HL-60 (cell line): Measurements from ENCODE around the gene TIMELESS.
A peak's percentile ranks its signal among the peaks of the same experiment; 100 is the strongest.
"Not testable (repeated sequence)": the region's sequence is repeated elsewhere in the genome, so short reads cannot be mapped to it uniquely, and the experiment has no call there.

Source experiments
- DNase-seq, 2 experiments: peaks; one replicate each; pipeline ENCODE4 v3.0.0-alpha.2; 2010 to 2020; ENCODE audit warnings: low read depth in 1 of 2, low spot score in 1 of 2
- H3K27ac ChIP-seq: fragments of 250-450 bp; sonication (Bioruptor Pico); replicated peaks from 2 replicates; pipeline ENCODE4 v1.5.1; 2020; ENCODE audit warnings: mild to moderate bottlenecking, moderate library complexity
- H3K27me3 ChIP-seq: fragments of 250-450 bp; sonication (Bioruptor Pico); 2 replicates; pipeline ENCODE4 v1.5.1; 2021; ENCODE audit warnings: mild to moderate bottlenecking, moderate library complexity; ENCODE audit not compliant: insufficient read depth, poor library complexity, severe bottlenecking
- H3K4me3 ChIP-seq: replicated peaks from 2 replicates; pipeline ENCODE4 v1.5.1; 2011; ENCODE audit warnings: mild to moderate bottlenecking, control low read depth, low read length; ENCODE audit not compliant: insufficient read depth
- GABPA ChIP-seq: IDR thresholded peaks from 2 replicates; pipeline ENCODE4 v1.6.1; 2012; ENCODE audit warnings: low read depth
- POLR2AphosphoS5 ChIP-seq: IDR thresholded peaks from 2 replicates; pipeline ENCODE4 v1.6.1; 2012; ENCODE audit warnings: low read depth
- SPI1 ChIP-seq: IDR thresholded peaks from 2 replicates; pipeline ENCODE4 v1.6.1; 2012; ENCODE audit warnings: low read depth, mild to moderate bottlenecking, borderline replicate concordance
- long read RNA-seq: library from polyadenylated mRNA; unstranded; transcript quantifications from one replicate; pipeline ENCODE4 v2.0.0, GENCODE V29; 2020
- TF ChIP-seq, protein P1 (sequence below): IDR thresholded peaks from one replicate; pipeline ENCODE4 v1.5.1; 2011; ENCODE audit warnings: low read length, control low read depth, inconsistent platforms; ENCODE audit not compliant: insufficient read depth
- TF ChIP-seq, protein P2 (sequence below): IDR thresholded peaks from 2 replicates; pipeline ENCODE4 v1.6.1; 2012; ENCODE audit warnings: low read depth; ENCODE audit not compliant: insufficient replicate concordance

Gene TIMELESS, protein sequence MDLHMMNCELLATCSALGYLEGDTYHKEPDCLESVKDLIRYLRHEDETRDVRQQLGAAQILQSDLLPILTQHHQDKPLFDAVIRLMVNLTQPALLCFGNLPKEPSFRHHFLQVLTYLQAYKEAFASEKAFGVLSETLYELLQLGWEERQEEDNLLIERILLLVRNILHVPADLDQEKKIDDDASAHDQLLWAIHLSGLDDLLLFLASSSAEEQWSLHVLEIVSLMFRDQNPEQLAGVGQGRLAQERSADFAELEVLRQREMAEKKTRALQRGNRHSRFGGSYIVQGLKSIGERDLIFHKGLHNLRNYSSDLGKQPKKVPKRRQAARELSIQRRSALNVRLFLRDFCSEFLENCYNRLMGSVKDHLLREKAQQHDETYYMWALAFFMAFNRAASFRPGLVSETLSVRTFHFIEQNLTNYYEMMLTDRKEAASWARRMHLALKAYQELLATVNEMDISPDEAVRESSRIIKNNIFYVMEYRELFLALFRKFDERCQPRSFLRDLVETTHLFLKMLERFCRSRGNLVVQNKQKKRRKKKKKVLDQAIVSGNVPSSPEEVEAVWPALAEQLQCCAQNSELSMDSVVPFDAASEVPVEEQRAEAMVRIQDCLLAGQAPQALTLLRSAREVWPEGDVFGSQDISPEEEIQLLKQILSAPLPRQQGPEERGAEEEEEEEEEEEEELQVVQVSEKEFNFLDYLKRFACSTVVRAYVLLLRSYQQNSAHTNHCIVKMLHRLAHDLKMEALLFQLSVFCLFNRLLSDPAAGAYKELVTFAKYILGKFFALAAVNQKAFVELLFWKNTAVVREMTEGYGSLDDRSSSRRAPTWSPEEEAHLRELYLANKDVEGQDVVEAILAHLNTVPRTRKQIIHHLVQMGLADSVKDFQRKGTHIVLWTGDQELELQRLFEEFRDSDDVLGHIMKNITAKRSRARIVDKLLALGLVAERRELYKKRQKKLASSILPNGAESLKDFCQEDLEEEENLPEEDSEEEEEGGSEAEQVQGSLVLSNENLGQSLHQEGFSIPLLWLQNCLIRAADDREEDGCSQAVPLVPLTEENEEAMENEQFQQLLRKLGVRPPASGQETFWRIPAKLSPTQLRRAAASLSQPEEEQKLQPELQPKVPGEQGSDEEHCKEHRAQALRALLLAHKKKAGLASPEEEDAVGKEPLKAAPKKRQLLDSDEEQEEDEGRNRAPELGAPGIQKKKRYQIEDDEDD
- long read RNA-seq, full-length matches to known transcripts, result 127 of 408 reads
- long read RNA-seq, partial matches to known transcripts, result 221 of 408 reads
- long read RNA-seq, other reads (novel, unspliced or antisense), result 60 of 408 reads

DNA sequence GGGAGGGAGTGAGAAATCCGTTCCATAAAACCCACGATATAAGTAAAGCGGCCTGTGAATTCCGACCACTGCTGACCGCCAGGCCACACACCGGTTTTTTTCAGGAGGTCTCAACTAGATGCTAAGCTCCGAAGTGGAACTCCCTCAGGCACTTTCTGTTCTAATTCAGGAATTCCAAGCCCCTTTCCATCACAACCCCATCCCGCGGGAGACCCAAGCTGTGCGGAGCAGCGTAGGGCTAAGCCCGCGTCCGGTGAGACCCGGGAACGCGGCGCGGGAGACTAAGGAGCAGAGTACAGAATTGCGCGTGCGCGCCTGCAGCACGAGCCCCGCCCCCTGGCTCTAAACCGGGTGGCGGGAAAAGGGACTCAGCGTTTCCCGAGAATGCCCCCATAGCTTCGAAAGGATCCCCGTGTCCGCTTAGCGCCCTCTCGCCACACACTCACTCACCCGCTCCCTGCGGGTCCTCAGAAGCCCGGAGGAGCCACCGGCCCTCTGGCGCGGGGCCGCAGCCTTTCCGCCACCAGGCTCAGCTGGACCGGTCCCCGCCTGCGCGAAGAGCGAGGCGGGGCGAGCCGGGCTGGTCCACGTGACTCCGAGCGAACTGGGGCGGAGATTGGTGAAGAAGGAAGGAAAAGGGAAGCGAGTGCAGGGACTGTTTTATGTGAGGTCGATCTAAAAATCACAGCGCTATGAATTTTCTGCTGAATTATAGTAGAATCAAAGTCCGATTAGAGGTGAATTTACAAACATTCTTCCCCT lies at the start of gene TIMELESS:
TSS of gene TIMELESS (minus strand) at position 567 of the 762 bp plus-strand sequence. CDS start 15,256 bp downstream, outside the sequence.
- Histone ChIP-seq H3K27me3 (no peaks in the 10 kb centered on the region), H3K4me3 (peak within 1 kb of the TSS; percentile 86), H3K27ac (peak within 1 kb of the TSS; percentile 91)
- TF ChIP-seq SPI1 (peak; percentile 71), POLR2AphosphoS5 (peak; percentile 43; the same call in 1 of the 2 replicates)
- TF ChIP-seq, protein P1, sequence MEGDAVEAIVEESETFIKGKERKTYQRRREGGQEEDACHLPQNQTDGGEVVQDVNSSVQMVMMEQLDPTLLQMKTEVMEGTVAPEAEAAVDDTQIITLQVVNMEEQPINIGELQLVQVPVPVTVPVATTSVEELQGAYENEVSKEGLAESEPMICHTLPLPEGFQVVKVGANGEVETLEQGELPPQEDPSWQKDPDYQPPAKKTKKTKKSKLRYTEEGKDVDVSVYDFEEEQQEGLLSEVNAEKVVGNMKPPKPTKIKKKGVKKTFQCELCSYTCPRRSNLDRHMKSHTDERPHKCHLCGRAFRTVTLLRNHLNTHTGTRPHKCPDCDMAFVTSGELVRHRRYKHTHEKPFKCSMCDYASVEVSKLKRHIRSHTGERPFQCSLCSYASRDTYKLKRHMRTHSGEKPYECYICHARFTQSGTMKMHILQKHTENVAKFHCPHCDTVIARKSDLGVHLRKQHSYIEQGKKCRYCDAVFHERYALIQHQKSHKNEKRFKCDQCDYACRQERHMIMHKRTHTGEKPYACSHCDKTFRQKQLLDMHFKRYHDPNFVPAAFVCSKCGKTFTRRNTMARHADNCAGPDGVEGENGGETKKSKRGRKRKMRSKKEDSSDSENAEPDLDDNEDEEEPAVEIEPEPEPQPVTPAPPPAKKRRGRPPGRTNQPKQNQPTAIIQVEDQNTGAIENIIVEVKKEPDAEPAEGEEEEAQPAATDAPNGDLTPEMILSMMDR, result no peak
- DNase-seq, result peak; percentile 75 to 92

DNA sequence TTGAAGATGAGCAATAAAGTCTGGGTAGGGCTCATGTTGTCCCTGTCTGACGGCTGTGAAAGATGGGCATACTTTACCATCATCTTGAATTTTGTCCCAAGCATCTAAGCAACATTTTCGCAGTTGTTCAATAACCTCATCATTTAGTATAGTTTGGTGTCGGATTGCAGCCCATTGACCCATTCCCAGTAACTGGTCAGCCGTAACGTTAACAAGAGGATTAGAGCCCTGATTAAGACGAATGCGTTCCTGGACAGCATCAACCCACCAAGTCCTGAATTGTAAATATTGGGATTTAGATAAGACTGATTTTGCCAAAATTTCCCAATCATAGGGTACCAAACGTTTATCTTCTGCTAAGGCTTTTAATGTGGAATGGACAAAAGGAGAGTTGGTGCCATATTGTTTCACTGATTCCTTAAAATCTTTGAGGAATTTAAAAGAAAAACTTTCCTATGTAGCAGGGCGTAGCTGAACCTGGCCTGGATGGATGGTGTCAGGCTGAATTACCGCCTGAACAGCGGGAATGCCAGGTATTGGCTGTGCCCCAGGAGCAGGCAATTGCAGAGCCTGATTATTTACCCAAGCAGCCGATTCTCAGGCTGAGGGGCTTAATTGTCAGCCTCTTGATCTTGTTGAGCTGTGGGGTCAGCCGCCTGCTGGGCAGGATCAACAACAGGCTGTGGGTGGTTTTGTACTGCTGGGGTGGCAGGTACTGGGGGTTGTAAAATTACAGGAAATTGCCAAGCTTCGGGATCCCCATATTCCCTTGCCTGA lies 49.1 kb upstream of the TIMELESS start:
- not testable (repeated sequence) for DNase-seq, H3K4me3 ChIP-seq, H3K27me3 ChIP-seq, H3K27ac ChIP-seq

DNA sequence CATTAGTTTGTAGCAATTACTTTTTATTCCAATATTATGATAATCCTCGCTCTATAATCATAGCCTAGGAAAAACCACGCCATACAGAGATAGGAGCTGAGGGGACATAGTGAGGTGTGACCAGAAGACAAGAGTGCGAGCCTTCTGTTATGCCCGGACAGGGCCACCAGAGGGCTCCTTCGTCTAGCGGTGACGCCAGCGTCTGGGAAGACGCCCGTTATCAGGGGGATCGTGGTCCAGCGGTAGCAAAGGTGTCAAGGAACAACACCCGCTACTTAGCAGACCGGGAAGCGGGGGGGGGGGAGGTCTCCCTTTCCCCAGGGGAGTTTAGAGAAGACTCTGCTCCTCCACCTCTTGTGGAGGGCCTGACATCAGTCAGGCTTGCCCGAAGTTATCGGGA lies 47.5 kb upstream of the TIMELESS start:
- not testable (repeated sequence) for H3K27me3 ChIP-seq, H3K27ac ChIP-seq
- H3K4me3 ChIP-seq, result 0 out of 2 replicates have a peak overlapping the region, but pooled peaks have one; percentile 12
- DNase-seq, result peak in 1 of 2 experiments; percentile 59

DNA sequence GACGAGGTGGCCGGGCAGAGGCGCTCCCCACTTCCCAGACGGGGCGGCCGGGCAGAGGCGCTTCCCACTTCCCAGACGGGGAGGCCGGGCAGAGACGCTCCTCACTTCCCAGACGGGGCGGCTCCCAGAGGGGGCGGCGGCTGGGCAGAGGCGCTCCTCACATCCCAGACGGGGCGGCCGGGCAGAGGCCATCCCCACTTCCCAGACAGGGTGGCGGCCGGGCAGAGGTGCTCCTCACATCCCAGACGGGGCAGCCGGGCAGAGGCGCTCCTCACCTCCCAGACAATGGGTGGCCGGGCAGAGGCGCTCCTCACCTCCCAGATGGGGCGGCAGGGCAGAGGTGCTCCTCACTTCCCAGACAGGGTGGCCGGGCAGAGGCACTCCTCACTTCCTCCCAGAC lies 45.3 kb upstream of the TIMELESS start:
- H3K27me3 ChIP-seq, H3K27ac ChIP-seq, DNase-seq, H3K4me3 ChIP-seq: not testable (repeated sequence)

DNA sequence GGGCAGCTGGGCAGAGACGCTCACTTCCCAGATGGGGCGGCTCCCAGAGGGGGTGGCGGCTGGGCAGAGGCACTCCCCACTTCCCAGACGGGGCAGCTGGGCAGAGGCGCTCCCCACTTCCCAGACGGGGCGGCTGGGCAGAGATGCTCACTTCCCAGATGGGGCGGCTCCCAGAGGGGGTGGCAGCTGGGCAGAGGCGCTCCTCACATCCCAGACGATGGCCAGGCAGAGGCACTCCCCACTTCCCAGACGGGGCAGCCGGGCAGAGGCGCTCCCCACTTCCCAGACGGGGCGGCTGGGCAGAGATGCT lies 44.8 kb upstream of the TIMELESS start:
- H3K27ac ChIP-seq, H3K4me3 ChIP-seq, DNase-seq: not testable (repeated sequence)
- peaks cover 12% of the 10 kb centered on the region for H3K27me3 ChIP-seq

DNA sequence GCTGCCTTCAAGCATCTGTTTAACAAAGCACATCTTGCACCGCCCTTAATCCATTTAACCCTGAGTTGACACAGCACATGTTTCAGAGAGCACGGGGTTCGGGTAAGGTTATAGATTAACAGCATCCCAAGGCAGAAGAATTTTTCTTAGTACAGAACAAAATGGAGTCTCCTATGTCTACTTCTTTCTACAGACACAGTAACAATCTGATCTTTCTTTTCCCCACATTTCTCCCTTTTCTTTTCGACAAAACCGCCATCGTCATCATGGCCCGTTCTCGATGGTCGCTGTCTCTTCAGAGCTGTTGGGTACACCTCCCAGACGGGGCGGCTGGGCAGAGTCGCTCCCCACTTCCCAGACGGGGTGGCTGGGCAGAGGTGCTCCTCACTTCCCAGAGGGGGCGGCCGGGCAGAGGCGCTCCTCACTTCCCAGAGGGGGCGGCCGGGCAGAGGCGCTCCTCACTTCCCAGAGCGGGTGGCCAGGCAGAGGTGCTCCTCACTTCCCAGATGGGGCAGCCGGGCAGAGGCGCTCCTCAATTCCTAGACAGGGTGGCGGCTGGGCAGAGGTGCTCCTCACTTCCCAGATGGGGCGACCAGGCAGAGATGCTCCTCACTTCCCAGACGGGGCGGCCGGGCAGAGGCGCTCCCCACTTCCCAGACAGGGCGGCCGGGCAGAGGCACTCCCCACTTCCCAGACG lies 44.3 kb upstream of the TIMELESS start:
- H3K4me3 ChIP-seq, DNase-seq, H3K27ac ChIP-seq: not testable (repeated sequence)
- peaks cover 17% of the 10 kb centered on the region for H3K27me3 ChIP-seq

DNA sequence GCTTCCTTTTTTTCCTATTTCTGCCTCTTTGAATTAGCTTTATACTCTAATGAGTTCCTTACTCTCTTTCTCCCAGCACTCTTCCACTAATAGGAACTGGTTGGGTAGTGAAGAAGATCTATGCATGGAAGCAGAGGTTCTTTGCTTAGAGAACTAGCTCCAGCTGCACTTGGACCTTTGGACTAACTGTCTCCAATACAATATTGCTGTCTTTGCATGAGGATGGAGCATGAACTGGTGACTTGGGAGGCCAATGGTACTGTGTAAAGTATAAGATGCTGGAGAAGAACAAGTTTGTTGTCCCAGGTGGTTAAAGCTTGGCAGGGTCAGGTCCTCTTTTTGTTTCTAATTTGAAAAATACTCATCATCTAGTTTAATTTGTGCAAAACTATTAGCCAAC lies 41.1 kb upstream of the TIMELESS start:
- Histone ChIP-seq H3K27me3 (peaks cover 36% of the 10 kb centered on the region), H3K4me3 (no peak overlapping the region), H3K27ac (no peak overlapping the region)
- no peak for DNase-seq
- TF ChIP-seq SPI1 (no peak), POLR2AphosphoS5 (no peak), GABPA (no peak)
- TF ChIP-seq, protein P2, sequence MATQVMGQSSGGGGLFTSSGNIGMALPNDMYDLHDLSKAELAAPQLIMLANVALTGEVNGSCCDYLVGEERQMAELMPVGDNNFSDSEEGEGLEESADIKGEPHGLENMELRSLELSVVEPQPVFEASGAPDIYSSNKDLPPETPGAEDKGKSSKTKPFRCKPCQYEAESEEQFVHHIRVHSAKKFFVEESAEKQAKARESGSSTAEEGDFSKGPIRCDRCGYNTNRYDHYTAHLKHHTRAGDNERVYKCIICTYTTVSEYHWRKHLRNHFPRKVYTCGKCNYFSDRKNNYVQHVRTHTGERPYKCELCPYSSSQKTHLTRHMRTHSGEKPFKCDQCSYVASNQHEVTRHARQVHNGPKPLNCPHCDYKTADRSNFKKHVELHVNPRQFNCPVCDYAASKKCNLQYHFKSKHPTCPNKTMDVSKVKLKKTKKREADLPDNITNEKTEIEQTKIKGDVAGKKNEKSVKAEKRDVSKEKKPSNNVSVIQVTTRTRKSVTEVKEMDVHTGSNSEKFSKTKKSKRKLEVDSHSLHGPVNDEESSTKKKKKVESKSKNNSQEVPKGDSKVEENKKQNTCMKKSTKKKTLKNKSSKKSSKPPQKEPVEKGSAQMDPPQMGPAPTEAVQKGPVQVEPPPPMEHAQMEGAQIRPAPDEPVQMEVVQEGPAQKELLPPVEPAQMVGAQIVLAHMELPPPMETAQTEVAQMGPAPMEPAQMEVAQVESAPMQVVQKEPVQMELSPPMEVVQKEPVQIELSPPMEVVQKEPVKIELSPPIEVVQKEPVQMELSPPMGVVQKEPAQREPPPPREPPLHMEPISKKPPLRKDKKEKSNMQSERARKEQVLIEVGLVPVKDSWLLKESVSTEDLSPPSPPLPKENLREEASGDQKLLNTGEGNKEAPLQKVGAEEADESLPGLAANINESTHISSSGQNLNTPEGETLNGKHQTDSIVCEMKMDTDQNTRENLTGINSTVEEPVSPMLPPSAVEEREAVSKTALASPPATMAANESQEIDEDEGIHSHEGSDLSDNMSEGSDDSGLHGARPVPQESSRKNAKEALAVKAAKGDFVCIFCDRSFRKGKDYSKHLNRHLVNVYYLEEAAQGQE, result no peak
- TF ChIP-seq, protein P1, result no peak
